B cell (primary cell): ENCODE measurements around the gene LECT2. TPM values are rescaled to one million over a fixed set of nuclear protein-coding genes. Genes with fewer than 3 reads are reported as not detected.

Source experiments
- ATAC-seq: fragments of 200-7000 bp; cut with Tn5 transposase; one replicate; pipeline ENCODE4 v1.10.0; 2021; ENCODE audit warnings: low read depth, mild to moderate bottlenecking, moderate number of reproducible peaks, moderate library complexity
- CTCF ChIA-PET: fragments of 350-600 bp; sonication (Branson Sonifier 250); formaldehyde crosslinking; loops from one replicate; lab custom pipeline; 2021; ENCODE audit warnings: antibody characterized with exemption, inconsistent platforms; lab: Charles Lee
- POLR2A ChIA-PET: fragments of 350-600 bp; sonication (Branson Sonifier 250); formaldehyde crosslinking; loops from one replicate; lab custom pipeline; 2021; ENCODE audit warnings: antibody characterized with exemption; lab: Charles Lee
- DNase-seq: peaks from one replicate; pipeline ENCODE4 v3.0.0; 2013
- H2AFZ ChIP-seq: 2 replicates; pipeline ENCODE4 v1.6.1; 2012; ENCODE audit warnings: mild to moderate bottlenecking, low read depth, low read length; ENCODE audit not compliant: insufficient read depth, poor library complexity, severe bottlenecking
- H3K27ac ChIP-seq, 2 donors: 1 replicate in 1 of 2; 2 replicates in 1 of 2; pipeline ENCODE4 v1.5.1; 2012 to 2013; ENCODE audit warnings: low read length in 2 of 2, mild to moderate bottlenecking in 2 of 2, moderate library complexity in 1 of 2
- H3K27me3 ChIP-seq, 4 experiments: fragments of 200-600 bp in 1 of 4; sonication (generic) in 1 of 4; replicated peaks in 1 of 4; 1 replicate in 2 of 4; 2 replicates in 2 of 4; pipeline versions ENCODE4 v1.6.1 to v1.7.0; 2013 to 2016; ENCODE audit warnings: low read length in 3 of 4, mild to moderate bottlenecking in 2 of 4, mixed read lengths in 1 of 4, moderate library complexity in 1 of 4; ENCODE audit not compliant: insufficient read depth in 4 of 4, control insufficient read depth in 3 of 4; ENCODE audit errors: control extremely low read depth in 1 of 4
- H3K36me3 ChIP-seq, 2 experiments: replicated peaks in 1 of 2; 1 replicate in 1 of 2; 2 replicates in 1 of 2; pipeline versions ENCODE4 v1.6.1 to v1.7.1; 2013; ENCODE audit warnings: low read length in 1 of 2; ENCODE audit not compliant: insufficient read depth in 2 of 2, control insufficient read depth in 1 of 2; ENCODE audit errors: control extremely low read depth in 1 of 2, extremely low read depth in 1 of 2
- H3K4me1 ChIP-seq, 2 donors: fragments of 200-600 bp in 1 of 2; sonication (generic) in 1 of 2; 1 replicate in 1 of 2; 2 replicates in 1 of 2; pipeline versions ENCODE4 v1.5.1 to v1.6.1; 2013 to 2017; ENCODE audit warnings: low read length in 2 of 2; ENCODE audit not compliant: control insufficient read depth in 2 of 2, insufficient read depth in 2 of 2
- H3K4me2 ChIP-seq: replicated peaks from 2 replicates; pipeline ENCODE3; 2012; ENCODE audit warnings: mild to moderate bottlenecking, low read depth, low read length; ENCODE audit not compliant: poor library complexity, severe bottlenecking
- H3K4me3 ChIP-seq, 5 experiments: fragments of 200-600 bp in 1 of 5; sonication (generic) in 1 of 5; 1 replicate in 3 of 5; 2 replicates in 2 of 5; pipeline versions ENCODE4 v1.5.1 to v1.7.0; 2011 to 2016; ENCODE audit warnings: low read length in 4 of 5, mild to moderate bottlenecking in 4 of 5, low read depth in 2 of 5, control low read depth in 1 of 5, moderate library complexity in 1 of 5; ENCODE audit not compliant: insufficient read depth in 1 of 5; ENCODE audit errors: control extremely low read depth in 1 of 5, extremely low read depth in 1 of 5
- H3K79me2 ChIP-seq: fragments of 200-600 bp; sonication (generic); one replicate; pipeline ENCODE4 v1.6.0; 2016; ENCODE audit warnings: low read length; ENCODE audit not compliant: control insufficient read depth, insufficient read depth
- H3K9ac ChIP-seq: fragments of 200-600 bp; sonication (generic); 2 replicates; pipeline ENCODE4 v1.6.1; 2017; ENCODE audit warnings: mild to moderate bottlenecking, low read length, moderate library complexity
- H3K9me3 ChIP-seq, 3 donors: one replicate each; pipeline versions ENCODE4 v1.6.1 to v1.7.1; 2013; ENCODE audit warnings: low read length in 2 of 3; ENCODE audit not compliant: control insufficient read depth in 2 of 3, insufficient read depth in 1 of 3; ENCODE audit errors: control extremely low read depth in 1 of 3
- H4K20me1 ChIP-seq: 2 replicates; pipeline ENCODE4 v1.6.0; 2012; ENCODE audit warnings: mild to moderate bottlenecking, low read length; ENCODE audit not compliant: insufficient read depth, control insufficient read depth, poor library complexity, severe bottlenecking
- H3K27ac Mint-ChIP-seq: one replicate; pipeline ENCODE4 v1.8.0; 2021; ENCODE audit warnings: mixed read lengths
- H3K27me3 Mint-ChIP-seq: one replicate; pipeline ENCODE4 v1.8.0; 2021; ENCODE audit warnings: mixed read lengths
- H3K4me1 Mint-ChIP-seq: one replicate; pipeline ENCODE4 v1.8.0; 2021; ENCODE audit warnings: mixed read lengths
- H3K4me3 Mint-ChIP-seq: one replicate; pipeline ENCODE4 v1.8.0; 2021; ENCODE audit warnings: mixed read lengths
- H3K9me3 Mint-ChIP-seq: one replicate; pipeline ENCODE4 v1.8.0; 2022; ENCODE audit warnings: mixed read lengths; ENCODE audit not compliant: insufficient read depth
- EZH2 ChIP-seq: IDR thresholded peaks from 2 replicates; pipeline ENCODE4 v1.6.1; 2012; ENCODE audit warnings: borderline replicate concordance, low read depth, mild to moderate bottlenecking, moderate library complexity, low read length; ENCODE audit not compliant: insufficient read depth, poor library complexity, severe bottlenecking
- WGBS: methylation state at CpG from one replicate; pipeline ENCODE4 v1.1.5; 2013; ENCODE audit warnings: missing lambda C conversion rate; ENCODE audit not compliant: insufficient coverage; 5-methylcytosine and 5-hydroxymethylcytosine counted together
- intact Hi-C: fragments of 100-400 bp; cut with micrococcal nuclease; formaldehyde crosslinking; loops from one replicate; pipeline ENCODE4 v1.10.0; 2022
- polyA plus RNA-seq: library from polyadenylated mRNA; depleted of rRNA; stranded (reverse); fragments of >200 nt; gene quantifications from 2 replicates; pipeline ENCODE4 v1.2.3, GENCODE V29; 2012
- total RNA-seq, 2 donors: library from RNA; stranded (reverse); fragments of 120-200 nt in 1 of 2; gene quantifications; 1 replicate in 1 of 2; 2 replicates in 1 of 2; pipeline versions ENCODE4 v1.2.3 to v1.2.4, GENCODE V29; 2013 to 2022
- TF ChIP-seq, protein P1 (sequence below): fragments of 200-600 bp; IDR thresholded peaks from one replicate; pipeline ENCODE4 v1.8.0; 2022; ENCODE audit warnings: antibody characterized with exemption, mild to moderate bottlenecking

The LECT2 gene
- total and polyA plus RNA-seq, 2 donors (not counting 1 experiment from before 2014, with no cell fraction given): not detected

- peak overlapping the region; percentile 15 for H3K4me3 Mint-ChIP-seq
- peaks cover 47% of the 10 kb centered on the region for H3K27me3 Mint-ChIP-seq
These were observed 24.5 kb downstream of the LECT2 start for GRCh38 chr5:135930029-135930948.

GRCh38 chr5:135921388-135921787, 33.4 kb downstream of the LECT2 start:
- no peaks in the 10 kb centered on the region for H3K4me1 Mint-ChIP-seq
- peaks cover 0 to 7% (median 5%) of the 10 kb centered on the region in 4 experiments for H3K27me3 ChIP-seq
- no peaks in the 10 kb centered on the region for H4K20me1 ChIP-seq
- intact Hi-C loops: no loop called here
- no peak overlapping the region for H3K4me2 ChIP-seq
- peaks cover 65% of the 10 kb centered on the region for H3K27me3 Mint-ChIP-seq
- no peak overlapping the region for H3K9ac ChIP-seq
- H3K4me3 Mint-ChIP-seq: no peak overlapping the region
- H3K4me1 ChIP-seq: no peaks in the 10 kb centered on the region
- H3K4me3 ChIP-seq: no peak overlapping the region
- H3K27ac ChIP-seq: no peak overlapping the region
- POLR2A ChIA-PET: no interaction called here
- H3K27ac Mint-ChIP-seq: no peak overlapping the region
- CTCF ChIA-PET: no interaction called here
- DNase-seq: no peak
- no peaks in the 10 kb centered on the region for H3K36me3 ChIP-seq
- no peaks in the 10 kb centered on the region for H3K9me3 ChIP-seq
- H3K9me3 Mint-ChIP-seq: peaks cover 1% of the 10 kb centered on the region
- WGBS: no CpG with 5 or more reads among the region's 1 CpG
- H2AFZ ChIP-seq: no peak overlapping the region
- no peaks in the 10 kb centered on the region for H3K79me2 ChIP-seq
- TF ChIP-seq, protein P1, sequence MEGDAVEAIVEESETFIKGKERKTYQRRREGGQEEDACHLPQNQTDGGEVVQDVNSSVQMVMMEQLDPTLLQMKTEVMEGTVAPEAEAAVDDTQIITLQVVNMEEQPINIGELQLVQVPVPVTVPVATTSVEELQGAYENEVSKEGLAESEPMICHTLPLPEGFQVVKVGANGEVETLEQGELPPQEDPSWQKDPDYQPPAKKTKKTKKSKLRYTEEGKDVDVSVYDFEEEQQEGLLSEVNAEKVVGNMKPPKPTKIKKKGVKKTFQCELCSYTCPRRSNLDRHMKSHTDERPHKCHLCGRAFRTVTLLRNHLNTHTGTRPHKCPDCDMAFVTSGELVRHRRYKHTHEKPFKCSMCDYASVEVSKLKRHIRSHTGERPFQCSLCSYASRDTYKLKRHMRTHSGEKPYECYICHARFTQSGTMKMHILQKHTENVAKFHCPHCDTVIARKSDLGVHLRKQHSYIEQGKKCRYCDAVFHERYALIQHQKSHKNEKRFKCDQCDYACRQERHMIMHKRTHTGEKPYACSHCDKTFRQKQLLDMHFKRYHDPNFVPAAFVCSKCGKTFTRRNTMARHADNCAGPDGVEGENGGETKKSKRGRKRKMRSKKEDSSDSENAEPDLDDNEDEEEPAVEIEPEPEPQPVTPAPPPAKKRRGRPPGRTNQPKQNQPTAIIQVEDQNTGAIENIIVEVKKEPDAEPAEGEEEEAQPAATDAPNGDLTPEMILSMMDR: no peak
- TF ChIP-seq EZH2: no peak
- no peak for ATAC-seq

More at GRCh38 chr5:135930029-135930948, 24.5 kb downstream of the LECT2 start:
- Histone ChIP-seq H3K4me3 (no peak overlapping the region), H3K36me3 (no peaks in the 10 kb centered on the region), H3K27ac (no peak overlapping the region), H3K27me3 (peaks cover 0 to 13% (median 6%) of the 10 kb centered on the region in 4 experiments), H3K4me1 (peaks cover 0 to 4% of the 10 kb centered on the region in 2 donors), H3K79me2 (no peaks in the 10 kb centered on the region), H2AFZ (no peak overlapping the region), H3K4me2 (no peak overlapping the region), H3K9me3 (no peaks in the 10 kb centered on the region), H4K20me1 (no peaks in the 10 kb centered on the region), H3K9ac (no peak overlapping the region)
- TF ChIP-seq EZH2: no peak
- TF ChIP-seq, protein P1: no peak
- DNase-seq (no peak), ATAC-seq (no peak)
- ChIA-PET CTCF (no interaction called here), POLR2A (no interaction called here)
- Mint-ChIP-seq H3K9me3 (no peaks in the 10 kb centered on the region), H3K27ac (no peak overlapping the region), H3K4me1 (peaks cover 6% of the 10 kb centered on the region)
- WGBS: 7% methylated on average over 99 of the region's 99 CpGs
- intact Hi-C loops: no loop called here
